ENCODE data around the gene NXPE3. TPM values are rescaled to one million over a fixed set of nuclear protein-coding genes. Genes with fewer than 3 reads are reported as not detected.

Gene NXPE3
- total RNA-seq, 1 experiment from 2014 or later: 12.8 TPM

- H4K20me1 ChIP-seq (ENCODE audit: insufficient read depth): no peaks in the 10 kb centered on the region
- H3K4me1 ChIP-seq (replicated peaks; ENCODE audit: insufficient read depth): peaks cover 23% of the 10 kb centered on the region
- peaks cover 3% of the 10 kb centered on the region; the same call in 1 of the 2 replicates for H3F3A ChIP-seq (ENCODE audit: insufficient read depth, low read depth)
- H3K4me3 ChIP-seq: no peak overlapping the region
- H3K36me3 ChIP-seq (ENCODE audit: low read depth): no peaks in the 10 kb centered on the region
- H3K9me3 ChIP-seq (ENCODE audit: insufficient read depth, low read depth): no peaks in the 10 kb centered on the region
- ChIA-PET CTCF (interaction anchor here (0.7 kb wide), 1 partner anchor 11 kb away, joined by 3 read pairs; no protein-coding TSS in a partner anchor), POLR2A (ENCODE audit: unreplicated experiment) (interaction anchor here (0.7 kb wide), 1 partner anchor 137 kb away, joined by 4 read pairs; no protein-coding TSS in a partner anchor)
- H3K79me2 ChIP-seq (ENCODE audit: low read depth): no peaks in the 10 kb centered on the region
- H3K4me2 ChIP-seq: no peak overlapping the region
- no TSS peak for BruUV-seq (replicated peaks)
- H2AFZ ChIP-seq: no peak overlapping the region
- intact Hi-C loops (cut with micrococcal nuclease; ENCODE audit: unreplicated experiment): no loop called here
- no peaks in the 10 kb centered on the region for H3K9me2 ChIP-seq (ENCODE audit: insufficient read depth)
- H3K27me3 ChIP-seq (ENCODE audit: insufficient read depth, low read depth): no peaks in the 10 kb centered on the region
- TF ChIP-seq CTCF (conservative IDR thresholded peaks at IDR 0.05) (no peak), EZH2 (IDR thresholded peaks at IDR 0.05; ENCODE audit: low read depth) (no peak)
- no peak overlapping the region for H3K27ac ChIP-seq
- DNase-seq: no peak
Observed at GRCh38 chr3:101824702-101825101, 45.7 kb downstream of the NXPE3 start.

GRCh38 chr3:101825904-101826445, 47.0 kb downstream of the NXPE3 start:
- no peak overlapping the region for H3K4me3 ChIP-seq
- ChIA-PET CTCF (no interaction called here), POLR2A (ENCODE audit: unreplicated experiment) (interaction anchor here (0.6 kb wide), 2 partner anchors 17 to 337 kb away, joined by 4 to 11 read pairs; no protein-coding TSS in a partner anchor)
- no peak for TF ChIP-seq CTCF (conservative IDR thresholded peaks at IDR 0.05)
- TF ChIP-seq EZH2 (IDR thresholded peaks at IDR 0.05; ENCODE audit: low read depth): no peak
- no peaks in the 10 kb centered on the region for H3K79me2 ChIP-seq (ENCODE audit: low read depth)
- no TSS peak for BruUV-seq (replicated peaks)
- peak overlapping the region; percentile 7; the same call in 1 of the 2 replicates for H3K27ac ChIP-seq
- intact Hi-C loops (cut with micrococcal nuclease; ENCODE audit: unreplicated experiment): no loop called here
- H3K27me3 ChIP-seq (ENCODE audit: insufficient read depth, low read depth): no peaks in the 10 kb centered on the region
- no peaks in the 10 kb centered on the region for H4K20me1 ChIP-seq (ENCODE audit: insufficient read depth)
- DNase-seq: no peak
- 0 out of 2 replicates have a peak overlapping the region, but pooled peaks have one; percentile 10 for H2AFZ ChIP-seq
- H3F3A ChIP-seq (ENCODE audit: insufficient read depth, low read depth): peaks cover 3% of the 10 kb centered on the region; the same call in 1 of the 2 replicates
- H3K4me1 ChIP-seq (replicated peaks; ENCODE audit: insufficient read depth): peaks cover 23% of the 10 kb centered on the region
- no peaks in the 10 kb centered on the region for H3K36me3 ChIP-seq (ENCODE audit: low read depth)
- no peaks in the 10 kb centered on the region for H3K9me3 ChIP-seq (ENCODE audit: insufficient read depth, low read depth)
- H3K9me2 ChIP-seq (ENCODE audit: insufficient read depth): no peaks in the 10 kb centered on the region
- no peak overlapping the region for H3K4me2 ChIP-seq

DNA sequence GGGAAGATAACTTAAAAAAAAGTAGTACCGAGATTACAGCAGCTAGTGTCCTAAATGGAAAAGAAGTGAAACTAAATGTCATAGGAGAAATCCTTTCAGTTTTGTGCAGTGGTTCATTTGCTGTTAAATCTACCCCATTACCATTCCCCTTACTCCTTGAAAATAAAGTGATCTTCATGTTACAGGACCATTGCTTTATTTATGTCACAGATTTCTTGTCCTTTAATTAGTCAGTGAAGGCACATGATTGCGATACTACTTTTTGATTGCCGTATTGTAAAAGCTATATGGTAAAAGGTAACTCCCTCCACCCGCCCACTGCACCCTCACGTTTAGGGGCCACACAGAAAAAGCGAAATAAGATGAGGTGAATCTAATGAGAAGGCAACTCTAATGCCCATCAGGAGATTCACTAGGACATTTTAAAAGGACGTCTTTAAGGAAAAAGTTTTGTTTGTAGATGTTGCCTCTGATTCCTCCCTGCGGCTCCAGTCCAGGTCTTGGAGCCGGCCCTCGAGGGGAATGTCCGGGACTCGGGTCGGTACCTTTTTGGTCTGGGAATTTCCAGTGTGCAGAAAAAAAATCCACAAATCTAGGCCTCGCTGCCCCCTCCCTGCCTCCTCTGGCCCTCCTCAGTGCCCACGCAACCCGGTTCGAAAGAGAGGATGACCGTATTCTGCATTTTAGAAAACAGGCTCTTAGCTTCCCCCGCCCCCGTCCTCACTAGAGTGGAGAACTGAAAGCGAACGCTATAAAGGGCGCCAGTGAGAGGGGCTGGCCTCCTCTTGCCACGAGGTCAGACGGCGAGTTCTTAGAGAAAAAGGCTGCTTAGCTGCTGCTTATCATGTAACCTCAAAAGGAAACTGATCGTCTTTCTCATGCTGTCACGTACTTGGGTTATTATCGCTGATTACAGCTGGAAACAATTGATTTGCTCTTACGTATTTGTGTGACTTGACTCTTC, 48.5 kb downstream of the NXPE3 start:
- Histone ChIP-seq H3K27me3 (ENCODE audit: insufficient read depth, low read depth) (no peaks in the 10 kb centered on the region), H2AFZ (peak overlapping the region; percentile 92), H3K36me3 (ENCODE audit: low read depth) (no peaks in the 10 kb centered on the region), H4K20me1 (ENCODE audit: insufficient read depth) (no peaks in the 10 kb centered on the region), H3K9me3 (ENCODE audit: insufficient read depth, low read depth) (no peaks in the 10 kb centered on the region; the same call in 1 of the 2 replicates), H3K79me2 (ENCODE audit: low read depth) (no peaks in the 10 kb centered on the region), H3K4me2 (peak overlapping the region; percentile 76), H3K9me2 (ENCODE audit: insufficient read depth) (0 out of 2 replicates have a peak, but pooled peaks cover 4% of the 10 kb centered on the region), H3K4me3 (peak overlapping the region; percentile 74), H3K27ac (peak overlapping the region; percentile 56), H3F3A (ENCODE audit: insufficient read depth, low read depth) (peaks cover 3% of the 10 kb centered on the region; the same call in 1 of the 2 replicates), H3K4me1 (replicated peaks; ENCODE audit: insufficient read depth) (peaks cover 23% of the 10 kb centered on the region)
- TF ChIP-seq CTCF (conservative IDR thresholded peaks at IDR 0.05) (no peak), EZH2 (IDR thresholded peaks at IDR 0.05; ENCODE audit: low read depth) (no peak)
- intact Hi-C loops (cut with micrococcal nuclease; ENCODE audit: unreplicated experiment): loop anchor here (1.0 kb wide), 1 partner anchor 22 kb away; the partner anchor contains the start of gene NFKBIZ
- peak; percentile 67 to 73 for DNase-seq
- CTCF ChIA-PET: interaction anchor here (0.6 kb wide), 1 partner anchor 13 kb away, joined by 3 read pairs; no protein-coding TSS in a partner anchor
- BruUV-seq (replicated peaks): no TSS peak
- POLR2A ChIA-PET (ENCODE audit: unreplicated experiment): interaction anchor here (0.6 to 1.9 kb wide), 6 partner anchors 19 to 703 kb away, joined by 3 to 20 read pairs (median 3); partner anchors contain the start of gene NFKBIZ
